NCI-H446 (cell line): ENCODE results near the gene HS3ST5.
A peak's percentile ranks its signal among the peaks of the same experiment; 100 is the strongest.
"Not testable (repeated sequence)": the region's sequence is repeated elsewhere in the genome, so short reads cannot be mapped to it uniquely, and the experiment has no call there.

Experiments
- DNase-seq, 2 experiments: peaks; one replicate each; lab custom pipeline; 2025; lab: John Stamatoyannopoulos, UW

Gene HS3ST5

GRCh38 chr6:114042267-114043016 lies 300.4 kb downstream of the HS3ST5 start:
- no peak for DNase-seq

GRCh38 chr6:114040871-114041270 lies 302.0 kb downstream of the HS3ST5 start:
- no peak for DNase-seq

GRCh38 chr6:114039841-114040240 lies 303.0 kb downstream of the HS3ST5 start:
- DNase-seq = no peak

- DNase-seq = no peak
These were observed 309.2 kb downstream of the HS3ST5 start for GRCh38 chr6:114033606-114034005.

- peak in 1 of 2 experiments; percentile 1 for DNase-seq
These were observed 310.1 kb downstream of the HS3ST5 start for GRCh38 chr6:114032721-114033120.

- DNase-seq = no peak
These were observed 312.1 kb downstream of the HS3ST5 start for GRCh38 chr6:114030767-114031166.

GRCh38 chr6:114024746-114025145 lies 318.1 kb downstream of the HS3ST5 start:
- DNase-seq = no peak

GRCh38 chr6:114020196-114020595 lies 322.6 kb downstream of the HS3ST5 start:
- DNase-seq = no peak

- not testable (repeated sequence) for DNase-seq
These were observed 325.7 kb downstream of the HS3ST5 start for GRCh38 chr6:114017146-114017545.

- DNase-seq = not testable (repeated sequence)
These were observed 328.7 kb downstream of the HS3ST5 start for GRCh38 chr6:114014106-114014505.

GRCh38 chr6:114011486-114011885 lies 331.3 kb downstream of the HS3ST5 start:
- DNase-seq = not testable (repeated sequence)

- no peak for DNase-seq
These were observed 332.3 kb downstream of the HS3ST5 start for GRCh38 chr6:114010540-114010939.

GRCh38 chr6:114009192-114009591 lies 333.6 kb downstream of the HS3ST5 start:
- DNase-seq = no peak

GRCh38 chr6:114008331-114008730 lies 334.5 kb downstream of the HS3ST5 start:
- DNase-seq = no peak

- no peak for DNase-seq
These were observed 335.3 kb downstream of the HS3ST5 start for GRCh38 chr6:114007516-114007915.
